Measurements from ENCODE around the gene C6orf62.
"Not testable (repeated sequence)": the region's sequence is repeated elsewhere in the genome, so short reads cannot be mapped to it uniquely, and the experiment has no call there.

C6orf62 gene

DNA sequence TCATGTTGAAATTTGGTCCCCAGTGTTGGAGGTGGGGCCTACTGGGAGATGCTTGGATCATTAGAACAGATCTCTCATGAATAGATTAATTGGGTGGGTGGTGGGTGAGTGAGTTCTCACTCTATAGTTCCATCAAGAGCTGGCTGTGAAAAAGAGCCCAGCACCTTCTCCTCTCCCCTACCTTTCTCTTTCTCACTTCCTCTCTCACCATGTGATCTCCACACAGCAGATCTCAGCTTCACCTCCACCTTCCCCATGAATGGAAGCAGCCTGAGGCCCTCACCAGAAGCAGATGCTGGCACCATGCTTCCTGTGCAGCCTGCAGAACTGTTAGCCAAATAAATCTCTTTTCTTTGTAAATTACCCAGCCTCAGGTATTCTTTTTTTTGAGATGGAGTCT is 42.9 kb upstream of the C6orf62 start:
- ChIA-PET CTCF (interaction anchor here (1.7 to 1.9 kb wide), 2 partner anchors 59 to 181 kb away, joined by 3 to 15 read pairs; no protein-coding TSS in a partner anchor), POLR2A (no interaction called here)
- H3K4me3 ChIP-seq (ENCODE audit: low read depth, low read length): no peak overlapping the region
- DNase-seq (ENCODE audit: low read depth, low spot score): no peak
- no peak for TF ChIP-seq CTCF (IDR thresholded peaks at IDR 0.05; ENCODE audit: insufficient read depth, low read length, missing control alignments)

GRCh38 chr6:24761193-24761835 is 42.4 kb upstream of the C6orf62 start:
- no peak for DNase-seq (ENCODE audit: low read depth, low spot score)
- CTCF ChIA-PET: interaction anchor here (1.7 to 1.9 kb wide), 2 partner anchors 58 to 181 kb away, joined by 3 to 15 read pairs; no protein-coding TSS in a partner anchor
- H3K4me3 ChIP-seq (ENCODE audit: low read depth, low read length): no peak overlapping the region
- POLR2A ChIA-PET: no interaction called here
- no peak for TF ChIP-seq CTCF (IDR thresholded peaks at IDR 0.05; ENCODE audit: insufficient read depth, low read length, missing control alignments)

DNA sequence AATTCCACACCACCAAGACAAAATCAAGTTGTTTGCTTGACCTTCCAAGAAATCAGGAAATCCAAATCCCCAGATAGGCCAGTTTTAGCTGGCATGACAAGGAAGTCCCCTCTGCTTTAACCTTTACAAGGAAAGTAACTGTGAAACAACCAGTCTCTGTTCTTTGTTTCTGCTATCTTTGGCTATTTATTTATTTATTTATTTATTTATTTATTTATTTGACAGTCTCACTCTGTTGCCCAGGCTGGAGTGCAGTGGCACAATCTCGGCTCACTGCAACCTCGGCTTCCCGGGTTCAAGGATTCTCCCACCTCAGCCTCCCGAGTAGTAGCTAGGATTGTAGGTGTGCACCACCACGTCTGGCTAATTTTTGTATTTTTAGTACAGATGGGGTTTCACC is 41.3 kb upstream of the C6orf62 start:
- no peak for TF ChIP-seq CTCF (IDR thresholded peaks at IDR 0.05; ENCODE audit: insufficient read depth, low read length, missing control alignments)
- ChIA-PET CTCF (interaction anchor here (1.5 to 1.9 kb wide), 3 partner anchors 57 to 180 kb away, joined by 3 to 15 read pairs (median 9); no protein-coding TSS in a partner anchor), POLR2A (no interaction called here)
- DNase-seq (ENCODE audit: low read depth, low spot score): no peak
- no peak overlapping the region for H3K4me3 ChIP-seq (ENCODE audit: low read depth, low read length)

DNA sequence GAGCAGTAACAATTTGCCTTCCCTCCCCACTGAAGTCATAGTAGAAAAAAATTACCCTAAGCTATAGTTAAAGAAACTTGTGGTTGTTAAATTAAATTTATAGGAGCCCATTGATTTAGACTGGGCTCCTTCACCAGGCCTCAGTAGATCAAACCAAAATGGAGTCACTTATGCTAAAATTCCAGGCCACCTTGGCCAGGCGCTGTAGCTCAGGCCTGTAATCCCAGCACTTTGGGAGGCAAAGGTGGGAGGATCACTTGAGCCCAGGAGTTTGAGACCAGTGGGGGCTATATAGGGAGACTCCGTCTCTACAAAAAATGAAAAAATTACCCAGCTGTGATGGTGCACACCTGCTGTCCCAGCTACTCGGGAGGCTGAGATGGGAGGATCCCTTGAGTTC is 40.8 kb upstream of the C6orf62 start:
- POLR2A ChIA-PET: no interaction called here
- CTCF ChIA-PET: interaction anchor here (1.5 kb wide), 1 partner anchor 178 kb away, joined by 9 read pairs; no protein-coding TSS in a partner anchor
- DNase-seq (ENCODE audit: low read depth, low spot score): no peak
- H3K4me3 ChIP-seq (ENCODE audit: low read depth, low read length): no peak overlapping the region
- no peak for TF ChIP-seq CTCF (IDR thresholded peaks at IDR 0.05; ENCODE audit: insufficient read depth, low read length, missing control alignments)

DNA sequence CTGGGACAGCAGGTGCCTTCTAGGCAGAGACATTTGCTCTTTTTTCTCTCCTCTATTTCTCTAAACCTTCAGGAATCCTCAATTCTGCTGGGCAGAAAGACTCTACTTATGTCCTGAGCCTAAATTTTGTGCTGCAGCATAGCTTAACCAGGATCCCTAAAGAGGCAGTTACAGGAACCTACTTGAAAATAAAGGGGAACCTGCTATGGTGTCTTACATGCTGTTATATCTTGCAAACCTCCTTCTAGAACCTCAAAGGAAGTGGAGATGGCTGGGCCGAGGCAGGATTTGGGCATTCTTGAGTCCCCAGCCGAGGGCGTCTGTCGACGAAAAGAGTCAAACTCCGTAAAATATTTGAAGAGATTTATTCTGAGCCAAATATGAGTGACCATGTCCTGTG is 38.7 kb upstream of the C6orf62 start:
- no peak for TF ChIP-seq CTCF (IDR thresholded peaks at IDR 0.05; ENCODE audit: insufficient read depth, low read length, missing control alignments)
- H3K4me3 ChIP-seq (ENCODE audit: low read depth, low read length): no peak overlapping the region
- POLR2A ChIA-PET: no interaction called here
- CTCF ChIA-PET: interaction anchor here (1.0 to 1.6 kb wide), 2 partner anchors 178 to 305 kb away, joined by 3 to 5 read pairs; no protein-coding TSS in a partner anchor
- no peak for DNase-seq (ENCODE audit: low read depth, low spot score)

- CTCF ChIA-PET: interaction anchor here (1.0 kb wide), 2 partner anchors 10 to 11 kb away, joined by 3 to 4 read pairs; no protein-coding TSS in a partner anchor
- no peak overlapping the region for H3K4me3 ChIP-seq (ENCODE audit: low read depth, low read length)
- no peak for DNase-seq (ENCODE audit: low read depth, low spot score)
- TF ChIP-seq CTCF (IDR thresholded peaks at IDR 0.05; ENCODE audit: insufficient read depth, low read length, missing control alignments): no peak
- POLR2A ChIA-PET: interaction anchor here (1.6 kb wide), 1 partner anchor 12 kb away, joined by 3 read pairs; no protein-coding TSS in a partner anchor
Observed at GRCh38 chr6:24755279-24755678, 36.3 kb upstream of the C6orf62 start.

DNA sequence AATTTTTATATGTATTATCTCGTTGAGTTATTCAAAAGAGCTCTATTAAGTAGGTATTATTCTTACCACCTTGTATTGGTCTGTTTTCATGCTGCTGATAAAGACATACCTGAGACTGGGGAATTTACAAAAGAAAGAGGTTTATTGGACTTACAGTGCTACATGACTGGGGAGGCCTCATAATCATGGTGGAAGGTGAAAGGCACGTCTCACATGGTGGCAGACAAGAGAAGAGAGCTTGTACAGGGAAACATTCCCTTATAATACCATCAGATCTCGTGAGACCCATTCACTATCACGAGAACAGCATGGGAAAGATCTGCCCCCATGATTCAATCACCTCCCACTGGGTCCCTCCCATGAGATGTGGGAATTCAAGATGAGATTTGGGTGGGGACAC is 35.4 kb upstream of the C6orf62 start:
- not testable (repeated sequence) for H3K4me3 ChIP-seq (ENCODE audit: low read depth, low read length); DNase-seq (ENCODE audit: low read depth, low spot score)
- CTCF ChIA-PET: interaction anchor here (1.0 to 1.1 kb wide), 3 partner anchors 11 to 172 kb away, joined by 3 to 5 read pairs (median 4); no protein-coding TSS in a partner anchor
- POLR2A ChIA-PET: interaction anchor here (1.6 kb wide), 1 partner anchor 11 kb away, joined by 3 read pairs; no protein-coding TSS in a partner anchor

Data from AG04449 (cell line).